ENCODE results near the gene KNOP1.

The KNOP1 gene

DNA sequence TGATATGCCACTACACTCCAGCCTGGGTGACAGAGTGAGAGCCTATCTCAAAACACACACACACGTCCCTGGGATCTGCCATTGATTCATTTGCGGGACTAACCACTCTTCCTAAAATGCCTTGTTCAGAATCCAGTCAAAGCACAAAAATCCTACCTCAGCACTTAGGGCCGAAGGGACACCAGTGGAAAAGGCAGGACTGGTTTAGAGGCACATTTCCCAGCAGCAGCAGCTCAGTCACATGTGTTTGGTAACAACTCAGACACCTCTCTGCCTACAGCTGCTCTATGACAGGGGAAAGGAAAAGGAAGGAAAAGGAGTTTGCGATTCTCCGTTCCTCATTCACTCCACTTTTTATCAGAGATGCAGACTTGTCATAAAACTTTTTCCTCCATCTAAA, 12.2 kb downstream of the KNOP1 start:
- no peak for FAIRE-seq
- TF ChIP-seq, protein P1, sequence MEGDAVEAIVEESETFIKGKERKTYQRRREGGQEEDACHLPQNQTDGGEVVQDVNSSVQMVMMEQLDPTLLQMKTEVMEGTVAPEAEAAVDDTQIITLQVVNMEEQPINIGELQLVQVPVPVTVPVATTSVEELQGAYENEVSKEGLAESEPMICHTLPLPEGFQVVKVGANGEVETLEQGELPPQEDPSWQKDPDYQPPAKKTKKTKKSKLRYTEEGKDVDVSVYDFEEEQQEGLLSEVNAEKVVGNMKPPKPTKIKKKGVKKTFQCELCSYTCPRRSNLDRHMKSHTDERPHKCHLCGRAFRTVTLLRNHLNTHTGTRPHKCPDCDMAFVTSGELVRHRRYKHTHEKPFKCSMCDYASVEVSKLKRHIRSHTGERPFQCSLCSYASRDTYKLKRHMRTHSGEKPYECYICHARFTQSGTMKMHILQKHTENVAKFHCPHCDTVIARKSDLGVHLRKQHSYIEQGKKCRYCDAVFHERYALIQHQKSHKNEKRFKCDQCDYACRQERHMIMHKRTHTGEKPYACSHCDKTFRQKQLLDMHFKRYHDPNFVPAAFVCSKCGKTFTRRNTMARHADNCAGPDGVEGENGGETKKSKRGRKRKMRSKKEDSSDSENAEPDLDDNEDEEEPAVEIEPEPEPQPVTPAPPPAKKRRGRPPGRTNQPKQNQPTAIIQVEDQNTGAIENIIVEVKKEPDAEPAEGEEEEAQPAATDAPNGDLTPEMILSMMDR (IDR thresholded peaks at IDR 0.05; ENCODE audit: insufficient read depth, missing control alignments), result no peak
- DNase-seq (ENCODE audit: insufficient read length, low spot score), result no peak

DNA sequence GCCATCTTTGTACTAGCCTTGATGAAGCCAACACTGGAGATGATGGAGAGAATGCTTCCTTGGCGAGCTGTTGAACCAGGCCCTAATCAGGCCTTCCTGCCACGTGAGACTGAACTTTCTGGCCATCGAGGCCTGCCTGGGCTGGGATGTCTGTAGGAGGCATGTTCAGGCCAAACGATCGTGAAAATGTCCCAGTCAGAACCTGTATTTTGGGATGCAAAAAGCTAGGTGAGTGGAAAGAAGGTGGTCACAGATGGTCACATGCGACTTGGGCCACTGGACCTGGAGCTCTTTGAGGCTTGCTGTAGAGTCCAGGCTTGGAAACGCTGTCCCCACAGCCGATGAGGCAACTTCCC, 12.9 kb downstream of the KNOP1 start:
- TF ChIP-seq, protein P1 (IDR thresholded peaks at IDR 0.05; ENCODE audit: insufficient read depth, missing control alignments), result no peak
- no peak for FAIRE-seq
- DNase-seq (ENCODE audit: insufficient read length, low spot score), result no peak

DNA sequence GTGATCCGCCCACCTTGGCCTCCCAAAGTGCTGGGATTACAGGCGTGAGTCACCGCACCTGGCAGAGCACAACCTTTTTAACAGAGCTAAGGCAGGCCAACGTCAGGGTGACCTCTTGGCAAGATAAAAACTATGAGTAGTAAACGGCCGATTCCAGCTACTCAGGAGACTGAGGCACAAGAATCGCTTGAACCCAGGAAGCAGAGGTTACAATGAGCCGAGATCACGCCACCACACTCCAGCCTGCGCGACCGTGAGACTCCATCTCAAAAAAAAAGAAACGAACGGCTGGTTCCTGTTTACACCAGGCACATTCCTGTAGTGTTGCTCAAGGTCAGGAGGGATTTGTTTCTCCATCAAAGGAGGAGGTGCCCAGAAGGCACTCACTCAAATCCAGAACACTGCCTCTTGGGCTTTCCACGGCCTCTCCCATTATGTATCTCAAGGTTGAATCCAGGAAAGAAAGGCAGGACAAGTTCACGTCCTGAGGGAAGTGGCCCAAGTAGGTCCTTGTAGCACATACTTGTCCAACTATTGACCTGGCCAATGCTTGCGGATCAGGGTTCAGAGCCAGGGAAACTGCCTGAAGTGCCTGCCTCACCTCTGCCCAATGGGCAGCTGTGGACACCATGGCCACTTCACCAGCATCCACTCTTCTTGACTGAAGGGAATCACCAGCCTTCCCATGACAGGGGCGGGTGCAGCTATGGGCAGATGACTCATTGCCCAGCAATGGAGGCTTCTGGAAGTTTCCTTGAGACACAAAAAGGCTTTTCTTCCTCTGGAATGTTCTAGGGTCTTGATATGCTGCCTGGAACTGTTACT, 13.5 kb downstream of the KNOP1 start:
- DNase-seq (ENCODE audit: insufficient read length, low spot score), result no peak
- no peak for FAIRE-seq
- TF ChIP-seq, protein P1 (IDR thresholded peaks at IDR 0.05; ENCODE audit: insufficient read depth, missing control alignments), result no peak

DNA sequence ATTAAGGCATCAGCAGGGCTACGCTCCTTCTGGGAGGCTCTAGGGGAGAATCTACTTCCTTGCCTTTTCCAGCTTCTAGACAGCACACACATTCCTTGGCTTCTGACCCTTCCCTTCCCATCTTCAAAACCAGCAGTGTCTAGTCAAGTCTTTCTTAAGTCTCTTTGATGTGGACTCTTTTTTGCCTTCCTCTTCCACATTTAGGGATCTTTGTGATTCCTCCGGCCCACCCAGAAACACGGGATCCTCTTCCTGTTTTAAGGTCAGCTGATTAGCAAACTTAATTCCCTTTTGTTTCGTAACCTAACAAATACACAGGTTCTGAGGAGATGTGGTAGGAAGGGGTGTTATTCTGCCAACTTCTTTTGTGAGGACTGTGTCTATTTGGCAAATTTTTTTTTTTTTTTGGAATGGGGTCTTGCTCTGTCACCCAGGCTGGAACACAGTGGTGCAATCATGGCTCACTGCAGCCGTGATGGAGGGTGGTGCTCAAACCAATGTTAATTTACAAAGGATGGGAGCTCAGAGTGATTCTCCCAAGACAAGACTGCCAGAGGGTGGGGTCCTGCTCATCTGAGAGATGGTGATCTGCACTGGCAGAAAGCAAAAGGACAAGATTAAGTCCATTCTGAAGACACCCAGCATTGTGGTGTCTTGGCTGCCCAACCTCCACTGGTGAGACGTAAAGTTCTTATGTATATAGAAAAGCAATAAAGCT, 14.7 kb downstream of the KNOP1 start:
- FAIRE-seq (no peak), DNase-seq (ENCODE audit: insufficient read length, low spot score) (no peak)
- TF ChIP-seq, protein P1 (IDR thresholded peaks at IDR 0.05; ENCODE audit: insufficient read depth, missing control alignments), result no peak

DNA sequence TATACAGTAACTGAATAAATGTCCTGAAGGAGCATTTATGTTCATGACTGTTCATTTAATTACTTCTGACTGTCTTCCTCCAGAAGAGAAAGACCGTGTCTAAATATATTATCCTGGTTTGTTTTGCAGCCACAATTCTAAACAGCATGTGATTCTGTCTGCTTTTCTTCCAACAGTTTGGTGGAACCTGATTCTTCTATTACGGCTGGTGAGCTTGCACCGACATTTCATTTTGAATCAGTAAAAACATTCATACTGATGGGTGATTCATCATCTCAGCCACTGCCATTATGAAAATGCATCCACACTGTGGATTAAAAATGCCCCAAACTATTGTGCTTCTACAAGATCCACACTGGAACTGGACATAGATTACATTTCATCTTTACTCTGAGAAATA, 16.9 kb downstream of the KNOP1 start:
- TF ChIP-seq, protein P1 (IDR thresholded peaks at IDR 0.05; ENCODE audit: insufficient read depth, missing control alignments), result no peak
- no peak for FAIRE-seq
- DNase-seq (ENCODE audit: insufficient read length, low spot score), result no peak

DNA sequence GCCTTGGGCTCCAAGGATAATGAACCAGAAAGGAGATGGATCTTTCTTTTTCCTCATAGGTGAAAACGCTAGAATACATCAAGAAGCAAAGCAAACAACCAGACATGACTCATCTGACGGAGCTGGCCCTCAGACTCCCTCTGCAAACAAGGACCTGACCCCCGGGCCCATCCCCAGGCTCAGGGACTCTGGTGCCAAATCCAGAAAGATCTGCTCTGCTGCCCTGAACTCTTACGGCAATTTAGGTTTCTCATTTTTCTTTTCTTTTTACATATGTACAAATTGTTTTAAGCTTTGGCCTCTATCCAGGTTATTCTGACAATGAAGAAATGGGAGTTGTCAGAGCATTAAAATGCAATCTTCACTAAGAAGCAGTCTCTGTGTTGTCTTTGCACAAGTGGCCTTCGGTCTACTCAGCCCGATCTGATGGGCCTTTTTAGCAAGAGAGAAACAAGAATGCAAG, 17.7 kb downstream of the KNOP1 start:
- TF ChIP-seq, protein P1 (IDR thresholded peaks at IDR 0.05; ENCODE audit: insufficient read depth, missing control alignments), result no peak
- no peak for FAIRE-seq
- no peak for DNase-seq (ENCODE audit: insufficient read length, low spot score)

DNA sequence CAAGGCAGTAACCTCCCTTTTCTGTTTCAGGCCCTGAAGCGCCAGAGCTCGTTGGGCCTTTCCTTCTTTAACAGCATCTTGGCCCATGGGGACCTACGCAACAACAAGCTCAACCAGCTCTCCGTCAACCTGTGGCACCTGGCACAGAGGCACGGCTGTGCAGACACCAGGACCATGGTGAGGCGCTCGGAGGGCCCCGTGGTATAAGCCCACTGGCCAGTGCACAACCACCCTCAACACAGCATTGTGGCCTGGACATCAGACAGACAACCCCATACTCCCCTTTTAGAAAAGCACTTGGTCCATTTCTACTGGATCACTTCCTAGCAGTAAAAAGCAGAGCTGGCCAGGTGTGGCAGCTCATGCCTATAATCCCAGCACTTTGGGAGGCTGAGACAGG, 18.6 kb downstream of the KNOP1 start:
- FAIRE-seq, result no peak
- DNase-seq (ENCODE audit: insufficient read length, low spot score), result no peak

More for the DNA sequence above, 18.6 kb downstream of the KNOP1 start:
- TF ChIP-seq, protein P1 (IDR thresholded peaks at IDR 0.05; ENCODE audit: insufficient read depth, missing control alignments), result no peak
